HG02938 (cell line): ENCODE data around the gene ABITRAM.
A peak's percentile ranks its signal among the peaks of the same experiment; 100 is the strongest.
"Not testable (repeated sequence)": the region's sequence is repeated elsewhere in the genome, so short reads cannot be mapped to it uniquely, and the experiment has no call there.

ENCODE experiments used
- ATAC-seq: cut with Tn5 transposase; IDR thresholded peaks from one replicate; pipeline ENCODE4 v1.9.1; 2021; ENCODE audit warnings: mild to moderate bottlenecking, moderate library complexity; ENCODE audit not compliant: unreplicated experiment

The ABITRAM gene, protein sequence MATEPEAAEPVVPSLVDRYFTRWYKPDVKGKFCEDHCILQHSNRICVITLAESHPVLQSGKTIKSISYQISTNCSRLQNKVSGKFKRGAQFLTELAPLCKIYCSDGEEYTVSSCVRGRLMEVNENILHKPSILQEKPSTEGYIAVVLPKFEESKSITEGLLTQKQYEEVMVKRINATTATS

GRCh38 chr9:108934323-108934893, at the start of gene ABITRAM:
ABITRAM (plus strand) TSS chr9:108934400; CDS start chr9:108934487, 87 bp downstream.
- ATAC-seq, result peak; percentile 69

DNA sequence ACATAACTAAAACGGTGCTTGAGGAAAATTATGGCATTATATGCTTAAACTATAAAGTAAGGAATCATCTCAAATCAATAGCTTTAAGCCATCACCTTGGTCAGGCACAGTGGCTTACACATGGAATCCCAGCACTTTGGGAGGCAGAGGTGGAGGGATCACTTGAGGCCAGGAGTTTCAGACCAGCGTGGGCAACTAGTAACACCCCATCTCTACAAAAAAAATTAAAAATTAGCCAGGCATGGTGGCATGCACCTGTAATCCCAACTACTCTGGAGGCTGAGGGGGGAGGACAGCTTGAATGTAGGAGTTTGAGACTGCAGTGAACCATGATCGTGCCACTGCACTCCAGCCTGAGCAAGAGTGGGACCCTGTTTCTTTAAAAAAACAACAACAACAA, 49.5 kb upstream of the ABITRAM start:
- ATAC-seq, result no peak

GRCh38 chr9:108885643-108886348, 48.4 kb upstream of the ABITRAM start:
- peak; percentile 99 for ATAC-seq

DNA sequence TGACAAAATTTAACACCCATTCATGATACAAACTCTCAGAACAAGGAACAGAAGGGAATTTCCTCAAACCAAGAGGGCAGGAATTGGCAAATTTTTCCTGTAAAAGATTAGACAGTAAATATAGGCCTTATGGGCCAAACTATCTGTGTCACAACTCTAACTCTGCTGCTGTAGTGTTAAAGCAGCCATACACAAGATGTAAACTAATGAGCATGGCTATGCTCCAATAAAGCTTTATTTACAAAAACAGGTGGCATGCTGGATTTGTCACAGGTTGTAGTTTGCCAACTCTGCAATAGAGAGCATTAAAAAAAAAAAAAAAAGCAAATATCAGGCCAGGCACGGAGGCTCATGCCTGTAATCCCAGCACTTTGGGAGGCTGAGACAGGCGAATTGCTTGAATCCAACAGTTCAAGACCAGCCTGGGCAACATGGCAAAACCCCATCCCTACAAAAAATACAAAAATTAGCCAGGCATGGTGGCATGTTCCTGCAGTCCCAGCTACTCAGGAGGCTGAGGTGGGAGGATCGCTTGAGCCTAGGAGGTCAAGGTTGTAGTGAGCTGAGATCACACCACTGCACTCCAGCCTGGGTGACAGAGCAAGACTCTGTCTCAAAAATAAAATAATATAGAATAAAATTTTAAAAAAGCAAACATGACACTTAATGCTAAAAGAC, 47.5 kb upstream of the ABITRAM start:
- ATAC-seq, result not testable (repeated sequence)

GRCh38 chr9:108889649-108890067, 44.5 kb upstream of the ABITRAM start:
- ATAC-seq, result no peak

DNA sequence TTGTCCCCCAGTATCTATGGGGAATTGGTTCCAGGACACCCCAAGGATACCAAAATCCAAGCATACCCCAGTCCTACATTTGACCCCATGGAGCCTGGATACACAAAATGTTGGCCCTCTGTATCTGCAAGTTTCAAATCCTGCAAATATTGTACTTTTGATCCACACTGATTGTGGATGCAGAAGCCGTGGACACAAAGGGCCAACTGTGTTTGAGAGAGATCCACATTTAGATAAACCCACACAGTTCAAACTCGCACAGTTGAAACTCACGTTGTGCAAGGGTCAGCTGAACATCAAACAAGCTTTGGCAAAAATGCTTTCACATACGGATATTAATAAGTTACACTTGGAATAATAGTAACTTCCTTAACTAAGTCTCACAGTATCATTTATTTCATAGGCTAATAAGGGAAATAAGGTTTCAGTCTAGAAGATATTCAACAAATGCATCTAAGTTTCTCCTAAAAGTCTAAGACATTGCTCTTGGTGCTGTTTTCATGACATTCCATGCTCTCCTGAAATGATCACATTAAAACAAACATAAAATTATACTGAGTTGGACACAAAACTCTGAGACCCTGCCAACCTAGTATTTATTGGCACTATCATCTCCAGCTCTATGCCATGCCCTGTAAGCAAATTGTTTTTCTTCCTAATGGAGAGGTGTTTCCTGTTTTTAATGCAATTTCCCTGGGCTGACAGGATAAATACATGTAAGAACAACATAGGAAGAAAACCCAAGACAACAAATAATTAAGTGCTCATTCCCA, 39.8 kb upstream of the ABITRAM start:
- ATAC-seq, result no peak

DNA sequence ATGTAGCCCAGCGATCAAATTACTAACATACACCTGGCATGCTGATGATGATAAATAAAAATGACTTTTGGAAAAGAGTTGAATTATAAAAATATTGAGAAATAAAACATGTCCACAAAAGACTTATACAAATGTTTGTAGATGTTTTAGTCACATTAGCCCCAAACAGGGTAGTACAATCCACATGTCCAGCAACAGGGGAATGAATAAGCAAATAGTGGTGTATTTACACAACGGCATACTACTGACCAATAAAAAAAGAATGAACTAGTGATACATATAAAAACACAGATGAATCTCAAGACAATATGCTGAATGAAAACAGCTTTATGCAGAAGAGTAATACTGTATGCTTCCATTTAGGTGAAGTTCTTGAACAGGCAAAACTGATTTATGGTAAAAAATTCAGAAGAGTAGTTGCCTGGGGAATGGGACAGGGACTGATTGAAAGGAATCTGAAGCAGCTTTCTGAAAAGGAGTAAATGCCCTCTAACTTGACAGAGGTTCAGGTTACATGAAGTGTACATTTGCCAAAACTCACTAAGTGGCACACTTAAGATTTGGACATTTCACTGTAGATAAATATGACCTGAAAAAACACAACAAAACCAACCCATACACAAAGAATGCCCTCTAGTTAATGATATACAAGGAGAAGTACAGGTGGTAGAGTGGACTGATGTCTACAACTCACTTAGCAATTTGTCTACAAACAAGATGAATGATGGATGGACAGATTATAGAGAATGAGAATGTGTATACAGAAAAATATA, 36.7 kb upstream of the ABITRAM start:
- no peak for ATAC-seq

DNA sequence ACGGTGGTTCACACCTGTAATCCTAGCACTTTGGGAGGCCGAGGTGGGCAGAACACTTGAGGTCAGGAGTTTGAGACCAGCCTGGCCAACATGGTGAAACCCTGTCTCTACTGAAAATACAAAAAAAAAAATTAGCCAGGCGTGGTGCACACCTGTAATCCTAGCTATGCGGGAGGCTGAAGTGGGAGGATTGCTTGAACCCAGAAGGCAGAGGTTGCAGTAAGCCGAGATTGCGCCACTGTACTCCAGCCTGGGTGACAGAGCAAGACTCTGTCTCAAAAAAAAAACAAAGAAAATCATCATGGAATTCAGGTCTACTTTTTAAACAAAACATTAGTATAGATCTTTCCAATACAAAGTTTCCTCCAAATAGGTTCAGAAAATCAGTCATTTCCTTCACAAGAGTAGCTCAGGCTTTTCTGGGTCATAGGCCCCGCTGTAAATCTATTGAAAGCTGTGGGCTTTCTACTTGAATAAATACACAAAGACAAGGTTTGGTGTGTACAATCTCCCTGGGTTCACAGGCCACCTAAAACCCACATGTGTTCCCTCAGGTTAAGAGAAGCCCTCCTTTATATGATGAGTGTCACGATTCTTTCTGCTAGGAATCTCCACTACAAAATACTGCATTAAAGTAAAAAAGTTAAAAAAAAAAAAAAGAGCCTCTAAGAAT, 35.0 kb upstream of the ABITRAM start:
- ATAC-seq, result not testable (repeated sequence)

DNA sequence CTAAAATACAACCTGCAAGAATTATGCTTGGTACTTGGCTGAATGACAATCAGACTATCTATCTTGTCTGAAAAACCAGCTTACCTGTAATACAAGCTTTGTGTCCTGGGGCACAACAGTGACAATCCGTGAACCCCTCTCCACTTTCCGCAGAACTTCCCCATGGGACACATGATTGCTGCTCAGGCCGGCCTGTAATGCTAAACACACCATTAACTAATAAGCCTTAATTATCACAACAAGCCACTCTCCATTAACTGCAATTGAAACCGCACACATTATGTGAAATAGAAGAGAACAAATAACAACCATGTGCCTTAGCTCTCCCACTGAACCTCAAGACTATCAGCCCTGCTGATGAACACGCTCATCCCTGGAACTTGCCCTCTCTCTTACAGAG, 34.0 kb upstream of the ABITRAM start:
- no peak for ATAC-seq

DNA sequence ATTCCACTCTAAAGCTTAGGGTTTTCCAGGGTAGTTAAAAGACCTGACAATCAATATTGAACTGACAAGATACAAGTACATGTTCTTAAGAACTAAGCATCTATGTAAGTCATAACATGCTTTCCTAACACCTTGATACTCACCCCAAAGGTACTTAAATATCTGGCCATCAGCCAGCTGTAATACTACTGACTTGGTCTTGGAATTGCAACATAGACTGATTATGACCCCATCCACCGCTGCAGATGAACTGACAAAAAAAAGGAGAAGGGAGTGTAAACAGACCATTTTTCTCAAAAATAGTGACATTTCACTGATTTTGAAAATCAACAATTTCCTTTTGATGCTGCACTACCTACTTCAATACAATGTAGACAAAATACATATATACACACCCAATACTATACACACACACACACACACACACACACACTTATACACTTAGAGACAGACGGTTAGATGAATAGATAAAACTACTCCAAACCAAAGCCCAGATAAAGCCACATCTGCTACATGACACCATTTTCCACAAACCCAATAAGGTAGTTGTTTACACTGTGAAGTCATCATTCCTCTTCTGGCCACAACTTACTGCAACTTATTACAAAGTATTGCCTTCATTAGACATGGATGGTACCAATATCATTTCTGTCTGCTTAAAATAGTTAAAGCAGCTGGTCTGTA, 30.6 kb upstream of the ABITRAM start:
- ATAC-seq, result no peak

DNA sequence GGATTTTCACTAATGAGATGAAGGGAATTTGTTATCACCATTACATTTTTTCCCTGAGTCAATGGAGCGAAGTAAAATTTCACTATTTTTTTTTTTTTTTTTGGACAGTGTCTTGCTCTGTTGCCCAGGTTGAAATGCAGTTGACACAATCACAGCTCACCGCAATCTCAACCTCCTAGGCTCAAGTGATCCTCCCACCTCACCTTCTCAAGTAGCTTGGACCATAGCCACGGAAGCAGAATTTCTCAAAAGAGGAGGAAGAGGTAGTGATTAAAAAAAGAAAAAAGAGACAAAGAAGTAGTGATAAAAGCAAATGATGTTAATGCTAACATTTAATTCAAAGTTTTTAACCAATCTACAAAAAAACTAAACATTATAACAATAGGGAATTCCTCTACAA, 30.0 kb upstream of the ABITRAM start:
- ATAC-seq, result no peak

DNA sequence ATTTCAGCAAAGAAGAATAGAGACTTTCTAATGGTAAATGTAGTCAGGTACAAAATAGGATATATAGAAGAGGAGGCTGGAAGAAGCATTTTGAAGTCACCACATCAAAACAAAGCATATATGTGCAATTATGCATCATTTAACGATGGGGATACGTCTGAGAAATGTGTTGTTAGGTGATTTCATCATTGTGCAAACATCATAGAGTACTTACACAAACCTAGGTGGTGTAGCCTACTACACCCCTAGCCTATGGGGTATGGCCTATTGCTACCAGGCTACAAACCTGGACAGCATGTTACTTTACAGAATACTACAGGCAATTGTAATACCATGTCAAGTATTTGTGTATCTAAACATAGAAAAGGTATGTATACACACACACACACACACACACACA, 28.7 kb upstream of the ABITRAM start:
- no peak for ATAC-seq

DNA sequence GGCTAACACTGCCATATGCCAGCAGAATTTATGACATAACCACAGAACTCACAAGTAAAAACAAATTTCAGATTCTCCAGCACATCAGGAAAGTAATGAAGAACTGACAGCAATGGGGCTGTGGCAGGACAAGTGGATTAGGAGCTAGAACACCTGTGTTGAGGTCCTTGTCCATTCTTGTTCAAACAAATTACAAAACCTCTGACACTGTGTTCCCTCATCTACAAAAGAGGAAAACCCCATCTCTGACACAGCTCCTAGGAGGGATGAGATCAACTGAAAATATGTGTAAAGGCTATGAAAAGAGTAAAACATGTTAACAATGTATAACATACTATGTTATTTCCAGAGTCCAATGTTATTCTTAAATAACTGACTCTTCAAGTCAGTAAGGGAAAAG, 23.8 kb upstream of the ABITRAM start:
- no peak for ATAC-seq

DNA sequence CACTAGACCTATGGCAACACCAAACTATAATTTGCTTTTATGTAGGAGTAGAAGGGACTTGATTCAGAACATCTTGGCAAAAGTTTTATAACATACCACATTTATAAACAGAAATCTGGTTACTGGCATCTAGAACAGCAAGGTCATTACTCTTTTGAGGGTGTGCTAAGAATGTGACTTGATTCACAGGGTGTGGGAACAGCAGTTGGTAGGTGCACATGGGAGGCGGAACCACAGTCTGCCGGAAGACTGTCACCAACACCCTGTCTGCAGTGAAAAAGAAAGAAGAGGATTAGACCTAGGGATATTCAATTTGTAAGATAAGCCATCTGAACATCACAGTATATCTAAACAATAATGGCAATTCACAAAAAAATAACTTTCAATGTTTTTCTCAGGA, 23.3 kb upstream of the ABITRAM start:
- ATAC-seq, result no peak

DNA sequence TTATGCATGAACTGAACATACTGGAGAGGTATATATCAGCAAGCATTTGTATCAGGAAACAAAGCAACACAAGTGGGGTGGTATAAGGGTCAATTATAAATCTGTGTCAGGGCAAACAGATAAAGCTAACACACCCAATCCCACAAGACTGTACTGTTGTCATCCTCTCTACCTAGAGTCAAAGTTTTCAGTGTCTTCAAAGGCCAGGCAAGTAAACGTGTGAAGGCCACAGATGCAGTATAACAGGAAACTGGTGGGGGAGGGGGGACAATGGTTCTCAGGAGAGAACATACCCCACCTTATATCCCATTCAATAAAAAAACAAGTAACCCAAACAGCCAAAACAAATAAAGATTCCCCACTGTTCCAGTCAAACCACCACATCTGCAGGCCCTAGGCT, 22.4 kb upstream of the ABITRAM start:
- no peak for ATAC-seq

DNA sequence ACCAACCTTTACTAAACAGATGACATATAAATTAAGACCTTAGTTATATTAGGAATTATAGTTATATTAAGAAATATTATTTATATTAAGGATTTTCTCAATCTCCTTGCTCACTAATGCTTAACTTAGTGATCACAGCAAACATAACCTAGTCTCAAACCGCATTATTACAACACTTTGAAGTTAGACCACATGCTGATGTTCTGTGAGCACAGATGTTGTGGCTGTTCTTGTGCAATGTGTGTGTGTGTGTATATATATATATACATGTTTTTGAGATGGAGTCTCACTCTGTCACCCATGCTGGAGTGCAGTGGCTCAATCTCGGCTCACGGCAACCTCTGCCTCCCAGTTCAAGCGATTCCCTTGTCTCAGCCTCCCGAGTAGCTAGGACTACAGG, 20.8 kb upstream of the ABITRAM start:
- ATAC-seq, result no peak

DNA sequence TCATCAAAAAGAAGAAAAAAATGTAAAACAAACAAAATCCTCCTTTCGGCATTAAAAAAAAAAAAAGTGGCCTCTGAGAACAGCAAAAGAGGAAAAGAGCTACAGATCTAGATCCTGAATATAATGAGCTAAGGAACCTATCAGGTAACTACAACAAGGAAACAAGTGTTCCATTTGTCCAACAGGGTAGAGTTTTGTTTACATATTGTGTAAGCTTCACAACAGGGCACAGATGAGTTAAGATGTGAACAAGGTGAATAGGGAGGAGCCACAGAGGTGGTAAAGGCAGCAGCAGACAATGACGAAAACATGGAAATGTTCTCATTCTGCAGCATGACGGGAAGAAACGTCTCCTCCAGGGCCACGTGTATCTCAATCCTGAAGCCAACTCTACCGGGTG, 14.7 kb upstream of the ABITRAM start:
- ATAC-seq, result no peak

DNA sequence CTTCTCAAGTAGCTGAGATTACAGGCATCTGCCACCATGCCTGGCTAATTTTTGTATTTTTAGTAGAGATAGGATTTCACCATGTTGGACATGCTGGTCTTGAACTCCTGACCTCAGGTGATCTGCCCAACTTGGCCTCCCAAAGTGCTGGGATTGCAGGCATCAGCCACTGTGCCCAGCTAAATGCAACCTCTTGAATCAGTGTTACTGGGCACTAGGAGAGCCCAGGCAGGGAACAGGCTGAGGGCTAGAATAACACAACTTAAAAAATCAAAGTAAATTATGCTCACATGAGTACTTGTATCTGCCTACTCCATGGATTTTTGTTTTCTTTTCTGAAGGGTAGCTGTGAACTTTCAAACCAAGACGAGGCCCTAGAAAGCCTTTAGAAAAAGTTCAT, 13.8 kb upstream of the ABITRAM start:
- not testable (repeated sequence) for ATAC-seq

DNA sequence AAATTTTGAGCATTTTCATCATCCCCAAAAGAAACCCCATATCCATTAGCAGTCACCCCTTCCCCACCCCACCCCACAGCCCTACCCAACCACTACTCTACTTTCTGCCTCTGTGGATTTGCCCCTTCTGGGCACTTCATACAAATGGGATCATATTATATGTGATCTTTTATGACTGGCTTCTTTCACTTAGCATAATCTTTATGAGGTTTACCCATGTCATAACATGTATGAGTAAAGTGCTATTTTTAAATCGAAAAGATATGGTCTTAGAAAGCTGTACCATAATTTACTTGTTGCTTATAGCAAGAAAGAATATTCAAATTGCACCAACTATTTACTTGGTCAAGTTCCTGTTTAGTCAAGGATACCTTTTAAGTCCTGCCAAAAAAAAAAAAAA, 13.0 kb upstream of the ABITRAM start:
- no peak for ATAC-seq
